HG02678 (cell line): ENCODE results near the gene HDGFL3.
"Not testable (repeated sequence)": the region's sequence is repeated elsewhere in the genome, so short reads cannot be mapped to it uniquely, and the experiment has no call there.

Source experiments
- ATAC-seq: cut with Tn5 transposase; IDR thresholded peaks from one replicate; pipeline ENCODE4 v1.9.1; 2021; ENCODE audit warnings: mild to moderate bottlenecking, moderate library complexity; ENCODE audit not compliant: unreplicated experiment

The HDGFL3 gene

DNA sequence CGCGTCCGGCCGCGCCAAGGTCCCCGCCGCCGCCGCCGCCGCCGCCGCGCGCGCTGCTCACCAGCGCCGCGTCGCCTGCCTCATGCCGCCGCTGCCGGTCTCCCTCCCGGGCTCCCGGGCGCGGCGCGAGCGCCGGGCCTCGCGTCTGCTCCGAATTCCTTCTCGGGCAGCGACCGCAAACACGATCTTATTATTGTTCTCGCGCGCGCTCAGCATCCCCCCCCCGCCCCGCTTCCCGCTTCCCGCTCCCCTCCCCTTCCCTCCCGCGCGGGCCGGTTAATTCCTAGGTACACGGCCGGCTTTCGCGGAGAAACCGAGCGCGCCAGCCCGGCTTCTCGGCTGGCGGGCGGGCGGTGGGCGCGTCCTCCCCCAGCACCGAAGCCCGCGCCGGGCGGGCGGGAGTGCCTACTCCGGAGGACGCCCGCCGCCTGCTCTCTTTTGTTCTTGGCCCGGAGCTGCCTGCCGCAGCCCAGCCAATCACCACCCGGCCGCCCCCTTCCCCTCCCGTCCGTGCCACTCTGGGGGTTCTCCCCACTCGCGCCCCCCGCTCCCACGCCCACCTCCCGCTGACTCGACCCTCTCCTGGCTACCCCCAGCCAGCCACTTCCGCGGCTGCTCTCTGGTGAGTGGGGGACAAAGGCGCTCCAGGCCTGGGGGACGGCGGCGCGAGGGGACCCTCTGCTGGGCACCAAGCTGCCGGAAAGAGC is at the start of gene HDGFL3:
Gene HDGFL3 (minus strand): TSS at position 164 of the 707 bp plus-strand sequence. CDS start 409 bp downstream, outside the sequence.
- ATAC-seq = peak; percentile 51

DNA sequence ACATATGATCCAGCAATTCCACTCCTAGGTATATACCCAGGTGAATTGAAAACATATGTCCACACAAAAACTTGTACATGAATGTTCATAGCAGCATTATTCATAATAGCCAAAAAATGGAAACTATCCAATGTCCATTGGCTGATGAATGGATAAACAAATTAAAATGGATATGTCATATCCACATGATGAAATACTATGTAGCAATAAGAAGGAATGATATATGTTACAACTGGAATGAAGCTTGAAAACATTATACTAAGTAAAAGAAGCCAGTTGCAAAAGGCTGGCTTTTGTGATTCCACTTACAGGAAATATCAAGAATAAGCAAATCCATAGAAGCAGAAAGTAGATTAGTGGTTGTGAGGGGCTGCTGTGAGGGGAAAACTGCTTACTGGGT is 43.2 kb upstream of the HDGFL3 start:
- ATAC-seq = no peak

DNA sequence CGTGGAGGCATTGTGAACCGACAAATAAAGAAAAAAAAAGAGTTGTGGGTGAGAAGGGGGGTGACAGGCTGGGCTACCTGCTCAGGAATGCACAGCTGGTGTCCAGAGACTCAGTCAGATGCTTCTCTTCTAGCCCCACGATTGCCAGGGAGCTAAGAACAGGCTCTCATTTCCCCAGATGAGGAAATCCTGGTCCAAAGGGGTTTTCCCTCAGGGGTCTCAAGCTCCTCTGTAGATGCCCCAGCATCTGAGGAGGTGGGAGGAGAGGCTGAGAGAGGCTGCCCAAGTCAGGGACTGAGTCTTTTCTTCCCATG is 41.4 kb upstream of the HDGFL3 start:
- ATAC-seq = no peak

DNA sequence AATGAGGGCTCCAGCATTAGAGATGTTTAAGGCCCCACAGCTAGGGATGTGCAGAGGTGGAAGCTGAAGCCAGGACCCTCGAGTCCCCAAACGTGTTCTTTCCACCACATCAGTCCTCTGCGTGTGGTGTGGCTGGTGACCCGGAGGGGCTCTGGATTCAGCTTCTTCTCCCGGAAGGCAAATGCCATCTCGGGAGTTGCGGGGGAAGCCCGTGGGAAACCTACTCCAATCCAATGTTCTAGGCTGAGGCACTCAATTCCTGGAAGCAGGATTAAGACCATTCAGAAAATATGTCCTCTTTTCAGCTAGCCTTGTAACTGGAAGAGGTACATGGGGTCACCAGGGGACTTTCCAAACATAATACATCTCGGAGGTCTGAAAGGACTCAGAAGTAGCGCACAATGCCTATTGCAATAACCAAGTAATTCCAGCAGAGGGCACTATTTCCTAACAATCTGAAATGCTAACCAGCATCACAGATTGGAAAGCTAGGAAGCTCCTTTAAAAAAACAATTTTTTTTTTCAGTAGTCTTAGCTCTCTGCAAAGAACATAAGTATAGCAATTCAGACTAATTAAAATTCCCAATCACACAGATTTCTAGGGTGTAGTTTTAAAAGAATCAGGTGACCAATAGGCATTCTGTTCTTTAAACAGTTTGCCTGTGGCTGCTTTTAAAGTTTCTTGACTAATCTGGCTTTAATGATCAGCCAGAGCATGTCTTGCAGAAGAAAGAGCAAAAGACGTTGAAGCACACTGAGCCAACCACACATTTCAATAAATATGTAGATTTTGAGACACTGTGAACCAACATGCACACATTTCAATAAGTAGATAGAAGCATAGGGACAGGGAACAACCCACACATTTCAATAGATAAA is 40.8 kb upstream of the HDGFL3 start:
- ATAC-seq = no peak

DNA sequence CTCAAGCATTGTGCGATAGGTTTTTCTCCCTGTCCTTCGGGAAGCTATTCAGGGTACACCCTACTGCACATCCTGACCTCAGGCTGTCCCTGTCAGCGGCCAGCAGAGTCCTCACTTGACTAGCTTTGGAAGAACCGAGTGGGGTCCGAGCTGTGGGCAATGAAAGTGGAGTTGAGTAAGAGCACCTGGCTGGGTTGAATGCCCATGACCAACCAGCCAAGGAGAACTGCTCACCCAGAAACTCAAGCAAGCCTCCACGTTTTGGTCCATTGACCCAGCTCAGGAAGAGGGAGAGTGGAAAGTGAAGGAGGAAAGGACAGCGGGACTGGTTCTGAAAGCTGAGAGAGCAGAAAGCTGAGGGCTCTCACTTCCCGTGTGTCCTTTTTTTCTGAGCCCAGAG is 36.0 kb upstream of the HDGFL3 start:
- no peak for ATAC-seq

DNA sequence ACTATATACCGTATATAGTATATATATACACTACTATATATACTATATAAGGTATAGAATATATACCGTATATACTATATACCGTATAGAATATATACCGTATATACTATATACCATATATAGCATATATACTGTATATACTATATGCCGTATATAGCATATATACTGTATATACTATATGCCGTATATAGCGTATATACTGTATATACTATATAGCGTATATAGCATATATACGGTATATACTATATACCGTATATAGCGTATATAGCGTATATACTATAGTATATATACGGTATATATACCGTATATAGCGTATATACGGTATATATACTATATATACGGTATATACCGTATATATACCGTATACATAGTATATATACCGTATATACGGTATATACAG is 22.6 kb upstream of the HDGFL3 start:
- no peak for ATAC-seq

DNA sequence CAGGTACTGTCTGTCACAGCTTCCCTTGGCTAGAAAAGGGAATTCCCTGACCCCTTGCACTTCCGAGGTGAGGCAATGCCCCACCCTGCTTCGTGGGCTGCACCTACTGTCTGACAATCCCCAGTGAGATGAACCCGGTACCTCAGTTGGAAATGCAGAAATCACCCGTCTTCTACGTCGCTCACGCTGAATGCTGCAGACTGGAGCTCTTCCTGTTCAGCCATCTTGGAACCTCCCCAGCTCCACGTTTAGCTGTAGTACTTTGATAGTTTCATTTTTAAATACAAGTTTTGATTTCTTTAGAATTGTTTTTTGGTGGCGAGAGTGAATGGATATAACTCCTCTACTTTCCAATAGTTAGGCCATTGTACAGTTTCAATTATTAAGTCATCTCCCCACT is 17.8 kb upstream of the HDGFL3 start:
- no peak for ATAC-seq

DNA sequence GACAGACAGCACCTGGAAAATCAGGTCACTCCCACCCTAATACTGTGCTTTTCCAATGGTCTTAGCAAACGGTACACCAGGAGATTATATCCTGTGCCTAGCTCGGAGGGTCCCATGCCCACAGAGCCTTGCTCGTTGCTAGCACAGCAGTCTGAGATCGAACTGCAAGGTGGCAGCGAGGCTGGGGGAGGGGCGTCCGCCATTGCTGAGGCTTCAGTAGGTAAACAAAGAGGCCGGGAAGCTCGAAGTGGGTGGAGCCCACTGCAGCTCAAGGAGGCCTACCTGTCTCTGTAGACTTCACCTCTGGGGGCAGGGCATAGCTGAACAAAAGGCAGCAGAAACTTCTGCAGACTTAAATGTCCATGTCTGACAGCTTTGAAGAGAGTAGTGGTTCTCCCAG is 14.2 kb upstream of the HDGFL3 start:
- not testable (repeated sequence) for ATAC-seq

DNA sequence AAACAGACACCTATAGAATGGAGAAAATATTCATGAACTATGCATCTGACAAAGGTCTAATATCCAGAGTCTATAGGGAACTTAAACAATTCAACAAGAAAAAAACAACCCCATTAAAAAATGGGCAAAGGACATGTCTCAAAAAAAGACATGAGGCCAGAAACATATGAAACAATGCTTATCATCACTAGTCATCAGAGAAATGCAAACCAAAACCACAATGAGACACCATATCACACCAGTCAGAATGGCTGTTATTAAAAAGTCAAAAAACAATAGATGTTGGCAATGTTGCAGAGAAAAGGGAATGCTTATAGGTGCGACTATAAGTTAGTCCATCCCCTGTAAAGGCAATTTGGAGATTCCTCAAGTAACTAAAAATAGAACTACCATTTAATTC is 11.4 kb upstream of the HDGFL3 start:
- no peak for ATAC-seq

DNA sequence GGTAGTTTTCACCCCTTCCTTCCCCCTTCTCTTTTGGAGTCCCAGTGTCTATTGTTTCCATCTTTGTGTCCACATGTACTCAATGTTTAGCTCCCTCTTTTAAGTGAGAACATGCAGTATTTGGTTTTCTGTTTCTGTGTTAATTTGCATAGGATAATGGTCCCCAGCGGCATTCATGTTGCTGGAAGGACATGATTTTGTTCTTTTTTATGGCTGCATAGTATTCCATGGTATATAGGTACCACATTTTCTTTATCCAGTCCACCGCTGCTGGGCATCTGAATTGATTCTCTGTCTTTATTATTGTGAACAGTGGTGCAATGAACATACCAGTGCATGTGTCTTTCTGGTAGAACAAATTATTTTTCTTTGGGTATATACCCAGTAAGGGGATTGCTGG is 7.7 kb upstream of the HDGFL3 start:
- ATAC-seq = no peak

DNA sequence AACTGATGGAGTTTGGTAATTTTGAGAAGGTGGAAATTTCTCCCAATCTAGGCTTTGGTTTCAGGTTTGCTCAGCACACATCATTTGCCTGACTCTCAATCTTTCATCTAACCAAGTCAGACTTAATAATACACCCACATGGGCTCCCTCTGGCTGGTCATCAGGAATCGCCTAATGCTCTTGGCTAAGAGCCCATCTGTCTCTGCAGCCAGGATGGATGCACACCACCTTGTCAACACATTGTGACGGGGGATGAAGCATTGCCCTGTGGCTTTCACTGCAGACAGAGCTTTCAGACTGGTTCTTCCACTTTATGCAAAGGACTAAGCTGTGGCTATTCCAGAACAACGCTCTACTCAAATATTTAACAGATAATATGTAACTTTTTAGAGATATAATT is 3.0 kb upstream of the HDGFL3 start:
- ATAC-seq = no peak

DNA sequence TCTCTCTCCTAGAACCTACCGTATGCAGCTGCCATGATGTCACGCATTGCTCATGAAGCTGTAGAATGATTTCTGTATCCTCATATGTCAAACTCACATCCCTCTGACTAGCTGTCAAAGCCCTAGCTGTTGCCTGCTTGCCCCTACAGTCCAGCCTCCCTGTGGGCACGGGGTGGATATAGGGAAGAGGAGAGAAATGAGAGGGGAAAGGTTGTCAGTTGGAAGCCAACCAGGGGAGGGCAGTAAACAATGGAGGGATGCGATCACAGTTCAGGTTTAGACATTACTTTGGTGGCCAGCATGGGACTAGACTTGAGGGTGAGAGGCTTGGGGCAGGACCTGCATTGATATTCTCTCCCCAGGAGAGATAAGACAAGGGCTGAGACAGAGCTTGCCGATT is 1.7 kb upstream of the HDGFL3 start:
- no peak for ATAC-seq

DNA sequence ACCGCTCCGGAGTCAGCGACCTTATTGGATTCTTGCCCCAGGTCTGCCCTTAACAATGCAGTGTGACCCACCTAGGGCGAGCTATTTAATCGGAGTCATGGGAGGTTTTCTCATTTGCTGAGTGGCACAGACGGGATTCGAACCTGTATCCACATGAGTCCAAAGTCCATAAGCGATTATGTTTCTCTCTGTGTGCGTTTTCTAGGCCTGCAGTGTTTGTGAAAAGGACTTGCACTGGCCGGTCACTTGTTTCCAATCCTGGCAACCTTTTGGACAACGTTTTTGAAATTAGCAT is 691 bp upstream of the HDGFL3 start:
- no peak for ATAC-seq

DNA sequence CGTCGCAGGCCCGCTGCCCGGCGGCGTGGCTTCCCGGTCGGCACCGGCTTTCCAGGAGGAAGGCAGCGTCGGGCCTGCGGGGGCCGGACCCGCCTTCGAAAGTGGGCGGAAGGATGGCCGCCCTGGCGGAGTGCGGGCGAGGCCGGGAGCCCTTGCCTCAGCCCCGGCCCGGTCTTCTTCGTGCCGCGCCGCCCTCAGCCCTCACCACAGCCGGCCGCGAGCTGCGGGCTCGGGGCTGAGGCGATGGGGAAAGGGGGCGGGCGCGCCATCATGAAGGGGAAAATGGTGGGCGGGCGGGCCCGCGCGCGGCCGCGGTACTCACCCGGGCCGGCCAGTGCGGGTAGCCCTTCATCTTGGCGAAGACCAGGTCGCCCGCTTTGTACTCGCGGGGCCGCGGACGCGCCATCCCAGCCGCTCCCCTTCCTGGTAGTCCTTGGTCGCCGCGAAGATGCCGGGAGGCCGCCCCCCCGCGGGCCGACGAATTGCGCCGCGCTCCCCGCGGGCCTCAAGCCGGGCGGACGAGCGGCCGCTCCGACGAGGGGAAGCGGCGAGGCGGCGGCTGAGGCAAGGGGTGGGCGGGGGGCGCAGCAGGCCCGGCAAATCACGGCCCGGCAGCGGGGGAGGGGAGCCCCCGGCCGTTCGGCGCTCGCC is 489 bp downstream of the HDGFL3 start:
- peak; percentile 29 for ATAC-seq

DNA sequence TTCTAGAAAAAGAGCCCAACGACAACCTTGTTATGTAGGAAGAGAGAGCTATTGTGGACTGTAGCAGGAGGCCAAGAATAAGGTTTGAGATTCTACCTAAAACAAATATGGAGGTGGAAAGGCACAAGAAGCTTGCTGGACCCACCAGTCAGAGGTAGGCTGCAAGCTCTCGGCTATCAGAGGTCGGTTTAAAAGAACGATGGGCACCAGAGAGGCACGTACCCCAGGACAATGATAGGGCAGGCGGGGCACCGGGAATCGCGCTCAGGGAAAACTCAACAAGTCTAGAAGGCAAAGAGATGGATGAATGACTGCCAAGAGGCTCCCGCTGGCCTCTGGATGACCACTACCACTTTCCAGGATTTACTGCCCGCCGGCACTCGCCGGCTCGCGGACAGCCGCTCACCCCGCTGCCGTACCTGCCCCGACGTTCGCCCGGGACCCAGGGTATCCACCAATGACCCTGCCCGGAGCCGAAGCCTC is 1.1 kb downstream of the HDGFL3 start:
- no peak for ATAC-seq

DNA sequence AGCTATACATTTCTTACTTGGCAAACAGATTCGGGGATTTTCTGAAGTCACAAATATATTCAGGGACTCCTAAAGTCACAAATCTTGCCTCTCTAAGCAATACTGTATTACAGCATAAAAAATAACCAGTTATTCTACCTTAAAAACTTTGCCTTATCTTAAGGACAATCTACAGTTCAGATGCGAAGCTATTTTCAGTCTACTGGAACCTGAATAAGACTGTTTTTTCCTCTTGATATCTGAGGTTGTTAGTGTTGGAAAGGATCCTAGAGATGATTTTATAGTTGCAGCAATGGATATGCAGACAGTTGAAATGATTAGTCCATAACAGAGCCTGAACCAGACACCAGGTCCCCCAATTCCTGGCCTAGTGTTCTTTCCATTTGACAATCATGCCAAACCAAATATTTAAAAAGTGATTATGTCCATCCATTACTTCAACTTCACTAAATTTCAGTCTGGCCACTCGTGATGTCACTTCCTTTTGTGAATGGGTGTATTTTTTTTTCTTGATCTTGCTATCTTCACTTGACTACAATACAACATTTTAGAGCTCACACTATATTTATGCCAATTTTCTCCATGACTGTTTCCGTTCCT is 1.8 kb downstream of the HDGFL3 start:
- ATAC-seq = no peak

DNA sequence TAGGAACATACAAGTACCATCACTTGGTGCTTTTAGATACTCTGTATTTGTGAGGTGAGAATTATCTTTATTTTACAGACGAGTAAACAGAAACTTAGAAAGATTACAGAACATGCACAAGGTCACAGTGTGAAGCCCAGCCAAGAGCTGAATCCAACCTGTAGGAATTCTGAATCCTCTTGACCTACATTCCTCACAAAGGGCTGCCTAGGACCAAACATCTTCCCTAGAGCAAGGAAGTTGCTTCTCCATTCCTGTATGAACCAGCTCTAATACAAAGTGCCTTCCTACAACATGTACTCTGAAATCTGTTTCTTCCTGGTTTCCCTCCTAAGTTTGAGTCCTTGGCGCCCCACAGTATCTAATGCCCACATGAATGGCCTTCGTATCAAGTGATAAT is 2.9 kb downstream of the HDGFL3 start:
- no peak for ATAC-seq

DNA sequence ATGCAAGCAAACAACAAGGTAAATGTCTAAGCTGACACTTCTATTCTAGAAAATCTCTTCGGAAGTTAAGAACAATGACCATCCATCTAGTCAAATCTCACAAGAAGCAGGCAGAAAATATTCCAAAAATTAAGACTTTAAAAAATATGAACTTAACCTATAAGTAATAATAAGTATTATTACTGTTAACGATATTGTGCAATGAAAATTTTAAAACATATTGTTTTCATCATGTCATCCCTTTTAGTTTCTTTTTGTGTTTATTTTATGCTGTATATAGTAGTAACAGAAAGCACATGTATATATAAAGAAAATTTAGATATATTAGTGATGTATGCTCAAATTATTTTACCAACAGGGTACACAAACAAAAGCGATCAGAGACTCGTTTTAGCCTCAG is 4.1 kb downstream of the HDGFL3 start:
- ATAC-seq = no peak

DNA sequence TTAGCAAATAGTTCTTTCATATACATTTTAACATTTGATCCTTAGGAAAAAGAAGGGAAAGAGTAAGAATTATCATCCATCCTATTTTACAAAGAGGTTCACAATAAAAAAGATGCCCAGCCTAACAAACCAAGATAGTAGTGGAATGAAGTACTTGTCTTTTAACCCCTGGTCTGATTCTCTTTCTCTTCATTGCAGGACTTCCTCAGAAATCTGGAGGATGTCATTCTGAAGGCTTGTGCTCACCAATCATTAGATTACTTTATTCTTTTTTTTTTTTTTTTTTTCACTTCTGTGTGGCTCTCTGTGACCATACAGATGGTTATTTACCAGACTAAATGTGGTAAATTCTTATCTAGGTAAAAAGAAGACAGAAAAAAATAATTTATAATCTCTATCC is 7.0 kb downstream of the HDGFL3 start:
- ATAC-seq = no peak

DNA sequence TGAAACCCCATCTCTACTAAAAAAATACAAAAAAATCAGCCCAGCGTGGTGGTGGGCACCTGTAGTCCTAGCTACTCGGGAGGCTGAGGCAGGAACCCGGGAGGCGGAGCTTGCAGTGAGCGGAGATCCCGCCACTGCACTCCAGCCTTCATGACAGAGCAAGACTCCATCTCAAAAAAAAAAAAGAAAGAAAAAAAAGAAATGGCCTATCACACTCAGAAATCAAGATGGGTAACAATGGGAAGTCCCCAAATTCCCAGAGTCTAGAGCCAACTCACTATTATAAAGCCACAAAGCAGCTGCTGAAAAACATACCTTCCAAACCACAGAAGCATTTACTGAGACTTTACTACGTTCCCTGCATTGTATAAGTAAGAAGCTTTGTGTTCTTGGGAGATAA is 7.5 kb downstream of the HDGFL3 start:
- ATAC-seq = no peak

DNA sequence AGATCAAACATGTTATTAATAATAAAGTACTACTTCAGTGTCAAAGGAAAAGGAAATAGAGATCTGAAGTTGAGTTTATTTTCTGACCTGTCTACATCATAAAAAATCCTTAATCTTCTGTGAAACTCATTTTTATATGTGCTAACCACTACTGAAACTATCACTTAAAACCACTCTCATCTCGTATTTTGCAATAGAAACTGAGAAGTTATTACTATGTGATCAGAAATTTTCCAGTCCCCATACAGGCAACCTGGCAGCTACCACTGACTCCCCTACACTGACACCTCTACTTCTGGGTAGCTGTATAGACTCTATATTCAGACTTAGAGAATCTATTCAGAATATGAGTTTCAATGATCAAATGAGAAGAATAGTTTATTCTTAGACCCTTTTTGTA is 8.3 kb downstream of the HDGFL3 start:
- peak; percentile 87 for ATAC-seq

DNA sequence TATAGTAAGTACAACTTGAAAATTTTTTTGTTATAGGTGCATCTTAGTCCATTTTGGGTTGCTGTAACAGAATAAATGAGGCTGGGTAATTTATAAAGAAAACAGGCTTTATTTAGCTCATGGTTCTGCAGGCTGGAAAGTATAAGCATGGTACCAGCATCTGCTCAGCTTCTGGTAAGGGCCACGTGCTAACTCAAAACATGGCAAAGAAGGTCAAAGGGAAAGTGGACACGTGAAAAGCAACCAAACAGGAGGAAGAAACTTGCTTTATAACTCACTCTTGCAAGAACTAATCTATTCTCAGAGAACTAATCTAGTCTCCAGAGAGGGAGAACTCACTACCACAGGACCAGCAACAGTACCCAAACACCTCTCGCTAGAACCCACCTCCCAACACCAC is 9.1 kb downstream of the HDGFL3 start:
- no peak for ATAC-seq
